CD4-positive, alpha-beta T cell treated with Interleukin-4 for 1 hour (primary cell): Measurements from ENCODE around the gene TRABD2B.

Experiments used
- DNase-seq, 2 donors: peaks; one replicate each; pipeline ENCODE4 v3.0.0-alpha.2; 2020 to 2022

TRABD2B gene

DNA sequence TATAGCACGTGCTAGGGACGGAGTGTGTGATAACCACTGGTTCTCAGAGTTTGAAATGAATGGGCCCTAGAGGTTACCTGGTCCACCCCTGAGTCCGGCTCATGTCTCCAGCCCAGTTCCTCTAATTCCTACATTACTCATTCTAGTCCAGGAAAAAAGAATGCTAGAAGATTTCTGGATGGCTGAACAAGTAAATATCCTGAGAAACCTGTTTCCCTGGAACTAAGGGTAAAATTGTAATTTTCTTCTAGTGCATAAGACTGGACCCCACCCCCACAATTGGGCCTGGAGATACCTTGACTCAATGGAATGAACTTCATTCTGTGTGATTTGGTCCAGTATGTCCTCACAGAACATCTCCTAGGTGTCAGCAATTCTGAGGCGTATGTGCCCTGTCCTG lies 208.4 kb downstream of the TRABD2B start:
- DNase-seq, result no peak

DNA sequence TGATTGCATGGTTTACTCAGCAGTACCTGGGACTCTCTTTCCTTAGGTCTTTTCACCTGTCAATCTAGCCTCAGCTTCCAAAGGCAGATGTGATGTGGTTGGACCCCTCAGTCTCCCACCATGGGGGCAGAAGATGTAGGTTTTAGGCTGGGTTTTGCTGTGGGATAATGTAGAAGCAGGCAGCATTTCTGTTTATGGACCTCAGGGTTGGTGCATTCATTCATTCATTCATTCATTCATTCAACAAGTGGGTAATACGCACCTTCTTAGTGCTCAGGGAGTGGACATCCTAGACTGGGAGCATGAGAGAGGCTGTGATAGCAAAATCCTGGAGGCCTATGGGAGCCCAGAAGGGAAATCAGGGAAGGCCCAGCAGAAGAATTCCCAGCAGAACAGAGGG lies 209.6 kb downstream of the TRABD2B start:
- DNase-seq, result no peak

DNA sequence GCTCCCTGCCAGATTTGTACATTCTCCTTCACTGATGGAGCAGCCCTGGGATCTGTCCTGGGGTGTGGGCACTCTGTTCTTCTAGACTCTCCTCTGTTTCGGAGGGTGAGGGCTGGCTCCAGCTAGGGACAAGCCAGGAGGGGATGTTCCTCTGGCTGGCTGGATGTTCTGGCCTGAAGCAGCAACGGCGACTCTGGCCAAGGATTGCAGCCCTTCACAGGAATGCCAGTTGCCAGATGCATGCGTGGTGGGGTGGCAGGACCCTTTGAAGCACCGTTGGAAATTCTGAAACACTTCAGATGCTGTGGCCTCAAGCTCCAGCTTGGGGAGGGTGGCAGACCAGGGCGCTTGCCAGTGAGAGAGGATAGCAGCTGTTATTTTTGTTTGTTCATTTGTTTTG lies 210.9 kb downstream of the TRABD2B start:
- no peak for DNase-seq

DNA sequence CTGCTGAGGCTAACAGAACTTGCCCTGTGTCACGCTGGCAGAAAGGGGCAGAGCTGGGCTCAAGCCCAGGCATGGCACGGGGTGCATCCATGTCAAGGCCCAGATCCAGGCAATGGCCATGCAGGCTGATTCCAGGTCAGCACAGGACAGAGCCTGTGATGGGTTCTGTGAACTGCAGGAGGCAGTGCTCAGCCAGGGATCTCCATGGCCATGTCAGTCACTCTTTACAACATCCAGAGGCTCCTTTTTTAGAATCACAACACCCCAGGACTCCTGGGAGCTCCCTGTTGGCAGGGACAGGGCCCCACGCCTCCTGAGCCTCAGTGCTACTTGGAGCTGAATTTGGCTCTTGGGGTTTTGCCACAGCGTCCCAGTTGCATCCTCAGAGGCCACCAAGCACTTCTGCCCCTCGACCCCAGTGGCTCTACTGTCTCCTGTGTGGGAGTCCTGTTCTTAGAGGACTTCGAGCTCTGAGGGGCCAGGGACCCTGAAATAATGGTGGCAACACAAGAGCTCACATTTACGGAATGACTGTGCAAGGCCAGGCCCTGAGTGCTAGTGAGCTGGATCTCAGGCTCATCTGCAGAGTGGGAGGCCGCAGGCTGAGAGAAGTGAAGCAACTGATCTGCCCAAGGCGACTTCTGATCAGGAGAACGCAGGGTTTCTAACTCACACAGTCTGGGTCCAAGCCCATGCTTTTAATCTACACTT lies 211.5 kb downstream of the TRABD2B start:
- no peak for DNase-seq

DNA sequence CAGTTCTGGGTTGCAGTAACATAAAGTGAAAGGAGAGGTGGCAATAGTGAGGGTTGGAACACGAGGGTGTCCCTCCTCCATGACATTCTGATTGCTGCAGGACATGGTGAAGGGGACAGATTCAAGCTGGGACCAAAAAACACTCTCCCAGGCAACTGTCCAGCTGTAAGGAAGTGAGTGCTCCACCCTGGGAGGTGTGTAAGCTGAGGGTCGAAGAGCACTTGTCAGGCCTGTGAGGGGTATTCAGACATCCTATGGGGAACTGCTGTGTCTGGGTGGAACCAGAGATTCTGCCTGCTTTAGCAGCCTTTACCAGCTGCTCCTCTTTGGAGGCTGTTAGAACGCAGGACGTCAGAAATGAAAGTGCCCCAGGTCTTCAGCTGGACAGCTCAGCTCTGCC lies 212.1 kb downstream of the TRABD2B start:
- DNase-seq, result no peak

DNA sequence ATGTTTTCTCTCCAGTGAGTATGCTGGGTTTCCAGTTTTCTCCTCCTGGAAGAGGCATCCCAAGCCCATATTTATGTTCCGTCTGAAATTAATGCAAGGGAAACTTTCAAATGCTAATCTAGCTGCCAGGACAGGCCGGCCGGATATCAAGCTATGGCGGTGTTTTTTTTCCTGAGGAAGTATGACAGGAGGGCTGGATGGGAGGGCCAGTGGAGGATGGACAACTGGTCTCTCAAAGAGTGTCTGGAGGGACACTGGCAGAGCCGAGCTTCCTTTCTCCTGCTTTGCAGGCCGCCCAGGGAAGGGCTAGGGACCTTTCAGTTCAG lies 212.7 kb downstream of the TRABD2B start:
- no peak for DNase-seq

DNA sequence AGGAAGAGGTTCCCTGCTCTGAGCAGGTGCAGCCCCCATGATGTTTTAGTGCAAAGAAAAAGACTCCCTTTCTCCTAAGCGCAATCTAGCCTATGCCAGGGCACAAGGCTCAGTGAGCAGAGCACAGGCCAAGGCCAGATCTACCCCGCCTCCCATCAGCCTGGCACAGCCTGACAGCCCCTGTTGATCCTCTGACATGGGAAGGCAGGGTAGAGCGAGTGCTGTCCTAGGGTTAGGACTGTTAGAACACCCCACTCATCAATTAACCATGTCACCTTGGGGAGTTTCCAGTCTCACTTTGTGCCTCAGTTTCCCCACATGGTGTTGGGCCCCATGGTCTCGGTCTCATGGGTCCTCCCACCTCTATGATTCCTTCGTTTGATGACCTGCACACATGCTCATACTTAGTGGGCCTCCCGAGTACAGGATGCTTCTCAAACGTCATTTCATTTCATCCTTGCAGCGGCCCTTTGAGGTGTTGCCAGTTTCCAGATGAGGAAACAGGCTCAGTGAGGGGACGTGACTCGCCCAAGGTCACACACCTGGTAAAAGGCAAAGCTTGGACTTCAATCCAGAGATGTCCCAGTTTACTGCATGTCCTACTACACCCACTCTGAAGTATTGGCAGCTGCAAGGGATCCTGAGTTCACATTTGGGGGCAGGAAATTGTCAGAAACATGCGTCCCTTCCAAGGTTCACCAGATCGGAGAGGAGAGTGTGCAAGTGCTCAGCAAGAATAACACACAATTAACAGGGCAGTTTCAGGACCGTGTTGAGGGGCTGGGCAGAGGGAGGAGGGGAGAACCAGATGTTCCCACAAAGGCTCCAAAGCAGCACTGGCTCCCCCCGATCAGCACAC lies 213.3 kb downstream of the TRABD2B start:
- DNase-seq, result no peak

DNA sequence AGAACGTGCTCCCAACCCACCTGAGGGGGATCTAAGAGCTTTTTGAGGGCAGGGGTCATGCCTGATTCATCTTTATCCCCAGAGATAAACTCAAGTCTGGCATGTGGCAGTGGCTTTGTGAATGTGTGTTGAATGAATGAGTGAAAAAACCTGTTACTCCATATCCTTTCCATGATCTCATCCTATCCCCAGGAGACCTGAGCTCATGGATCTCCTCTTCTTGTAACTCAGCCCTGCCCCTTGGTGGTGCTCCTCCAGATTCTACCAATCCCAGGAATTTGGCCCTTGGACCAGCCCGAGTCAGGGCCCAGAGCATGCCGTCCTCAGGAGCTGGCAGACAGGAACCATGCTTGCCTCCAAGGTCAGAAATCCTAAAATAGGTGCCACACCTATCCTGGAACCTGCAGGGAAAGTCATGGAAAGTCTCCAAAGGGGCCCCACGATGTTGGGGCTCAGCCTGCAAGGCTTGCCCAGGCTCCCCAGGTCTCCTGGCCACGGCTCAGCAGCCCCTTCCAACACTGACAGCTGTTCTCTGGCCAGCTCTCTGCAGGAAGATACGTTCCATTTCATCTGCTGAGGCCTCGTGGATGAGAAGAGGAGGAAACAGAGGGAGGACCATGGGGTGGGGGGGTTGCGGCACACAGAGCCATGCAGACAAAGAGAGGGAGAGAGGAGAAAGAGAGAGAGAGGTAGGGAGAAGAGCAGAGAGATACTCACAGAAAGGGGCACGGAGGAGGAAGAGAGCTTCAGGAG lies 214.6 kb downstream of the TRABD2B start:
- DNase-seq, result no peak

DNA sequence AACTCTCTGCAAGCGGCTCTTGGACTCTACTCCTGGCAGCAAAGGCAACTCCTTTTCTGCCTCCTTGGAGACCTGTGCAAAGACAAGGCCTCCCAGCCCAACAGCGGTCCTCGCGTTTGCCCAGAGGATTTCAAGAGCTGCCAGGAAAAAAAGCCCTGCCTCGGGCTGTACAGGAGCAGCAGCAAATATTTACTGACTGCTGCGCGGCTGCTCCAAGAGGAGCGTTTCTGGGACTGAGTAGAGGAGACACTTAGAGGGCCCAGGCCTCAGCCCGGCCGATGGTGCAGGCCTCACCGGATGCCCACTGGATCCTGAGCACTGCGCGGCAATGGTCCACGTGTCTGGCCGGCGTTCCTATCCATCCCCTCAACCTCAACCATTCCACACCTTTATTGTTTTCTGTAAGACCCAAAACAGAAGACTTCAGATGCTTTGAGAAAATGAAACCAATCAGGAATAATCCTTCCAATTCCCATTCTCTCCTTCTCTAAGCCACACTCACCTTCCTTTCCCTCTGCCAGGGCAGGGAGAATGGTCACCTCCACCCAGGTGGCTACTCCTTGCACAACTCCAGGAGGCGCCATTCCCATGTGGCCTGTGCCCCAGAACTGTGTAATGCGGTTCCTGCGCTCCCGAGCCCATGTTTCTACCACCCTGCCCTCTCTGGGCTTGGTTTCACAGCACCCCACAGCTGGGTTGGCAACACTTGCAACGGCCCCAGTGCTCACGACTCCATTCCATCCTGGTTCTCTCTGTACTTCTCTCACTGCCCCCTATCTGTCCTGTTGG lies 215.8 kb downstream of the TRABD2B start:
- no peak for DNase-seq

DNA sequence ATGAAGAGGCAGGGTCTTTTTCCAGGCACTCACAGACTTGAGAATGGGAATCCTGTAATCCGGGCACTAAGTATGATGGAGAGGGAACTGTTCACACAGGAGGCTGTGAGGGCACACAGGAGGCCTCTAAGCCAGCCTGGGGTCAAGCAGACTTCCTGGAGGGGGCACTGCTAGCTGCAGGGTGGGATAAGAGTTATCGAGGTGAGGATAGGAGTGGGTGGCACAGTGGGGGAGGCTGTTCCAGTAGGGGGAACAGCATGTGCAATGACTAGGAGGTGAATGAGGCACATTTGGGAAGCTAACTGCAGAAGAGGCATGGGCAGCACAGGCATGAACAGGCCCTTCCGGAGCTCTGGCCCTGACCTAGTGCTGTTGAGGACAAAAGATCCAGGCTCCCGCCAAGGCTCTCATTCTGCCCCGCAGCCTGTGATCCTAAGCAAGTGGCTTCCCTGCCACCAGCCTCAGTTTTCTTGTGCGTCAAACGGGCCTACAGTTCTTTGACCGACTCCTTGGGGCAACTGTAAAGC lies 216.7 kb downstream of the TRABD2B start:
- no peak for DNase-seq

DNA sequence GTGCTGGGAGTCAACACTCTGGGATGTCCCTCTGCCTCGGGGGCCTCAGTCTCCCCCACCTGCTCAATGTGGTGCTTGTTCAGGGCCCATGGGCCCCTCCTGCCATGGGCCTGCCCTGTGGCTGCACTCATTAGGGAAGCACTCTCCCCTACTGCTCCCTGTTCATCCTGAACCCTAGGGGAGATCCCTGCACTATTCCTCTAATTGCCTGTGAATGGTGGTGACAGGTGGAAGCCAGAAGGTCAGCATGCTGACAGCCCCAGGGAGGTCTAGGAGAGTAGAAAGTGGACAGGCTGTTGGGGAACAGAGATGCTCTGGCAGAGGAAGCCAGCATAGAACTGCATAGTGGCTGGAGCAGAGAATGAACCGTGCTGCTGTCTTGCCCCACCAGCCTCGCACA lies 217.6 kb downstream of the TRABD2B start:
- DNase-seq, result no peak

DNA sequence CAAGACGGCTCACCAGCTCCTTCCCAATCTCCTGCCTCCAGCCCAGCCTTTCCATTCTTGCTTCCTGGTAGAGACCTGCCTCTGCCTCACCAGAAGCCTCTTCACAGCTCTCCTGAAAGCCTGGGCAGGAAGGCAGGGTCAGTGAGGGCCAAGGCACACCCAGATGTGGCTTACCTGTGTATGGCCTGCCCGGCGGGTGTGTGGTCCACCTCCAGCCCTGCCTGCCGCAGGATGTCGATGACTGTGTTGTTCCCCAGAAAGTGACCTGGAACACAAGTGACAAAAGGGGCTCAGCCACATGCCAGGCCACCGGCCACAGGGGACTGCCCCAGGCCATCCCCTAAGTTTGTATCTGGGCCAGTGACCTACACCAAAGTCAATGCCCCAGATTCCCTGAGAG lies 218.9 kb downstream of the TRABD2B start:
- no peak for DNase-seq

DNA sequence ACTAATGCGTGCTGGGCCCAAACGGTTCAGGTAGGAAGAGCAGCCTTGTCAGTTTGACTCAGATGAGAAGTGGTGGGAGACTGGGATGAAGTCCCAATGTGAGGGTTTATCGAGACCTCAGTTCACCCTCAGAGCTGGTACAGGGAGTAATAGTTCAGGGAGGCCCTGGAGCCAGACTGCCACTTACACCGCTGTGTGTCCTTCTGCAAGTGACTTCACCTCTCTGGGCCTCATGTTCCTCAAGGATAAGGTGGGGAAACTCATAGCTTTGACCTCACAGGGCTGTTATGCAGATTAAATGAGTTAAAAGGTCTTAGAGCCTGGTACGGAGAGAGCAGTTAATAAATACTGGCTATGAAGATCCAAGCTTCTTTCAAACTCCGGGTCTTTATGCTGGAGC lies 219.9 kb downstream of the TRABD2B start:
- DNase-seq, result no peak

DNA sequence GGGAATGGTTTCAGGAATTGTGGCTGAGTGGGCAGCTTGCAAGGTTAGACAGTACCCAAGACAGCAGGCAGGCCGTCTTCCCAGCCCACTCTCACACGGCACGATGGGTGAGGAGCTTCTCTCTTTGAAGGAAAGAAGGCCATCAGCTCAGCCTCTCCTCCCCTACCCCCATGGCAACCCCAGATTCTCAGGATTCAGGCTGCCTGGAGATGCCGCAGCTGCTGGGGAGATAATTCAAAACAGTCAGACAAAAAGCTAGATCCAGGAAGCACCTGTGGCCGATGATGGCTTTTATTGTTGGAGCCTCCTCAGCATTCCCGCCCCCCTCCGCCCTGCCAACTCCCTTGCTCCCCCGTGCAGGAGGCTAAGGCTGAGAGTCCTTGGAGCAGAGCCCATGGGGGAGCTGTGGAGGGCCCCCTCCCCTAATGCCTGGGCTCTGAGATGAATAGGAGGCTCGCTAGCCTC lies 220.5 kb downstream of the TRABD2B start:
- DNase-seq, result no peak

DNA sequence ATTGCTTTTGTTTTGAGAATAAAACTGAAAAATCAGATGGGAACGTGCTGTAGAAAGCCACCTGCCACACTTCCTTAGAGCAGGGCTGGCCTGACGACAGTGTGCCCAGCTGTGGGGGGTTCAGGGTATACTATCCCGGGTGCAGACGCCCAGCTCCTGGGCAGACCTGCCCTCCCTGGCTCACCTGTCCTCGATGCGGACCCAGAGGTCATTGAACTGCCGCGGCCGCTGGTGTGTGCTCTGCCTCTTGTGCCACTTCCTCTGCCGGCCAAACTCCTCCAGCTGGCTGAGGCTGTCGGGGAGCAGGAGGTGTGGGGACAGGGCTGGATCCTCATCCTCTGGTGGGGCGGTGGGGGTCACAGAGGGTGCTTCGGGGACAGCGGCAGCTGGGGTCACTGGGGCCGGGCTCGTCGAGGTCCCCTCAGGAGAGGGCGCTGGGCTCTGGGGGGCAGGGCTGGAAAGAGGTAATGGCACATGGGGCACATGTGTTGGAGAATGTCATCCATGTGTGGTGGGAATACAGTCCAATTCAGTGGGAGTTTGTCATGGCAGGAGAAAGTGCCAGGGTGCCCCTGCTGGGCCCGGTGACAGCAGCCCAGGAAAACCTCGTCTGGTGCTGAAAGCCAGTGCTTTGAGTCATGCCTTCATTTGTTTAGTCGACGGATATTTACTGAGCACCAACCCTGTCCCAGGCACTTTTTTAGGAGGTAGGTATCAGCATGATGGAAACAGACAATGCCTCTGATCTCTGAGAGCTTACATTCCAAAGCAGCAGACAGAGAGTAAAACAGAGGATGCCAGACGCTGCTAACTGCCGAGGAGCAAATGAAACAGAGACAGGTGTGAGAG lies 222.0 kb downstream of the TRABD2B start:
- no peak for DNase-seq

DNA sequence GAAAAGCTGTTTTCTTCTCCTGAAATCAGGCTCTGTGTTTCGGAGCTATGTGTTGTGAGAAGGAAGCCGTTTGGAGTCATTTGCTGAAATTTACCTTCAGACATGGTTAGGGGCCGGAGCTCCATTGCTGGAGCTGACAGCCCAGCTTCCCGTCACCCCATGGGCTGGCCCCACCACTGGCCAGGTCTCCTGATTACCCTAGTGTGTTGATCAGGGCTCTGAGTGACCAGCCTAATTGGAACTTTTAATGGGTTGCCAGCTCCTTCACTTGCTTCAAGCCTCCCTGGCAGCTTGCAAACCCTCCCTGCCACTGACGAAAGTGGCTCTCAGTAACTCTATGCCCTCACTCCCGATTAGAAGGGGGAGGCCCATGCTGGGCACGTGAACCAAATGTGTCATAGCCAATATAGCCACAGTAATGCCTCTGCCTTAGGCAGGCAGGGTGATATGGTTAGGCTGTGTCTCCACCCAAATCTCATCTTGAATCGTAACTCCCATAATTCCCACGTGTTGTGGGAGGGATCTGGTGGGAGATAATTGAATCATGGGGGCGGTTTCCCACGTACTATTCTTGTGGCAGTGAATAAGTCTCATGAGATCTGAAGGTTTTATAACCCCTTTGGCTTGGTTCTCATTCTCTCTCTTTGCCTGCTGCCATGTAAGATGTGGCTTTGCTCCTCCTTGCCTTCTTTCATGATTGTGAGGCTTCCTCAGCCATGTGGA lies 224.1 kb downstream of the TRABD2B start:
- DNase-seq, result no peak

DNA sequence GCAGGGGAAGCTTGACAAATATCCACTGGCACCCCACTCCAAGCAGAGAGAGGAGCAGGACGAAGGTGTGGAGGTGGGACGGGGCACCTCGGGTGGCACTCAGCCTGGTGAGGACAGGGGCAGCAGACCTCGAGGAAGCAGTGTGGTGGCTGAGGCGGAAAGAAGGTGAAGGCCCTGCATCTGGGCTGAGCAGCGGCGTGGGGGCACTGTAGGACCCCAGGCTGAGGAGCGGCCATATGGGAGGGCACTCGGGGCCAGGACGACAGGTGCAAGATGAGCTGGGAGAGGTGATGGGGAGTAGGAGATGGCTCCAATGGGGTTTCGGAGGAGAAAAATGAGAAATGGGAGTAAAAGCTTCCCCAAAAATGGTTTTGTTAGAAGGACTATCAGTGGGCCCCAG lies 224.9 kb downstream of the TRABD2B start:
- no peak for DNase-seq

DNA sequence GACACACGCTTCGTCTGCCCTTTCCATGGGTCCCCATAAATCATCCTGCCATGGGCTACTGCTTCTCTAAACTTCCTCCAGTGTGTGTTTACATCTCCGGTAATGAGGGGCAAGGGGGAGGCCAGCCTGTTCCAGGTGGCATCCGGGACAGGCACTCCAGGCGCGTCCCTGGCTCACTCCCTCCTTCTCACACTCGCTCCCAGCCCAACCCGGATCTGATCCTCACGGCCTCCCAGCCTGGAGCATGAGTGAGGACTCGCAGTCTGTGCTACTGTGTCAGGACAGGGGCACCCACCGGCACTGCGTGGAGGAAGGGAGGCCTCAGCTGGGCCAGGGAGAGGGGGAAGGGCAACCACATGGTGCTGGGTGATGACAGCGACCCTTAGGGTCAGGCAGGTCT lies 225.4 kb downstream of the TRABD2B start:
- no peak for DNase-seq

DNA sequence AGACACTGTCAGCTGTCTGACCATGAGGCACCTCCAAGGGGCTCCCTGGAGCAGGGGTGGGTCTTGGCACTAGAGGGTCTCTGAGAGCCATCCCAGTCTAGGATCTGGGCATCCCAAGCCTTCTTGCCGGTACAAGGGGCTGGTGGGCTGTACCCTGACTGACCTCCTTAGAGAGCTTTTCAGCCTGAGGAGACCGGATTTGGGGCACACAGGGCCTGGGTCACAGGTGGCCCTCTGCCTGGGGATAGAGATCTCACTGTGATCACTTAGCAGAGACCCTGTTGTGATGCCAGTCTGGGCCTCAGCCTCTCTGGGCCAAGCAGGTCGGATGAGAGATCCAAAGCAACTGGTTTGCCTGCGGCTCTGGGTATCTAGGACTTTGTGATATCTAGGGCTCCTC lies 227.2 kb downstream of the TRABD2B start:
- no peak for DNase-seq

DNA sequence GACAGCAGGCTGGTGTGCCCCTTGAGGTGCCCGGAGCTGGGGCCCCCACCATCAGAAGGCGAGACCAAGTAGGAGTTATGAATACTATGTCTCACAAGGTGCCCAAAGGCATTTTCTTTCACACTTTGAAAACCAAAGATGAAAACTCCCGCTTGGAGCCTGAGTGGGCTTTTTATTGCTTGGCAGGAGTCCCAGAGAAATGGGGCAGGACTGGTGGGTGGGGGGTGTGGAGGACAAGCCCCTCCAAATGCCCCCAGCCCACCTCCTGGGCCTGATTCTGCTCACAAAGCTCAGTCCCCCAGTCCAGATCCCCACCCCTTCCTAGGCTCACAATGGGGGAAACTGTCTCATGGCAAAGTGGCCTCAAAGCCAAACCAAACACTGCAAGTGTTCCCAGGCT lies 227.9 kb downstream of the TRABD2B start:
- DNase-seq, result no peak

DNA sequence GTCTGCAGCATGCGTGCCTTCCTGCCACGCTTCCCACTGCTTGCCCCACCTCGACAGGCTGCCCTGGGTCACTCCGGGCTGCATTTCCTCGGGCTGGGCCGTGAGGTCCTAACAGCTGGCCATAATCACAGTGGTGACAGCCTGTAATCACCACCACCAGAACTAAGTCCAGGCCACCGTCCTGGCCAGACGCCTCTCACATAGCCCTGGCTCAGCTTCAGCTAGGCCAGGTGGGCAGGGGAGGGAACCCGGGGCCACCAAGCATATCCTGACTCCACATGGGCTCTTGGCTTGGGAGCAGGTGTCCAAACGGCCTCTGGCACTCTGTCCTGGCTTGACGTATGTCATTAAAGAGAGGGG lies 229.5 kb downstream of the TRABD2B start:
- DNase-seq, result no peak
